NCI-H2196 treated with DMSO at 0.1 percent for 48 hours (cell line): ENCODE data around the gene OR9K2.
"Not testable (repeated sequence)": the region's sequence is repeated elsewhere in the genome, so short reads cannot be mapped to it uniquely, and the experiment has no call there.

Experiments used
- DNase-seq: peaks from one replicate; lab custom pipeline; 2025; ENCODE audit not compliant: unreplicated experiment; lab: John Stamatoyannopoulos, UW

The OR9K2 gene, protein sequence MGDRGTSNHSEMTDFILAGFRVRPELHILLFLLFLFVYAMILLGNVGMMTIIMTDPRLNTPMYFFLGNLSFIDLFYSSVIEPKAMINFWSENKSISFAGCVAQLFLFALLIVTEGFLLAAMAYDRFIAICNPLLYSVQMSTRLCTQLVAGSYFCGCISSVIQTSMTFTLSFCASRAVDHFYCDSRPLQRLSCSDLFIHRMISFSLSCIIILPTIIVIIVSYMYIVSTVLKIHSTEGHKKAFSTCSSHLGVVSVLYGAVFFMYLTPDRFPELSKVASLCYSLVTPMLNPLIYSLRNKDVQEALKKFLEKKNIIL

DNA sequence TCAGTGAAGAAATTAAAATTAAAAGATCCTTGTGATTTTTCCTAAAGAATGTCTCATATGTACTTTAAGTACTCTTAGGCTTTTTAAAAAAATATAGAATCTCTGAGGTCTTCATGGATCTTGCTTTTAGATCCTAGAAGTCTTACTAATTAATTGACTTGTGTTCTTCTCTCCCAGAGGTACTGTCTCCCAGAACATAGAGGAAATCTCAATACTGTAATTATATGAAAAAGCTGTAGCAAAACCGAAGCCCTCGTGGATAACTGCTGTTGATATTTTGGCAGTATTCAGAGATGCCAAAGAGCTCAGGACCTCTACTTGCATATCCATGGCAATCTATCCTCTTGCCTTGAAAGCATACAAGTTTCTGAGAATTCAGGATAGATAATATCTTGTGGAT is at the start of gene OR9K2:
OR9K2 (plus strand) TSS at position 301 of the 400 bp plus-strand sequence. CDS start 3,429 bp downstream, outside the sequence.
- no peak for DNase-seq

GRCh38 chr12:55092579-55092978 is 33.6 kb upstream of the OR9K2 start:
- no peak for DNase-seq

GRCh38 chr12:55112378-55112875 is 13.8 kb upstream of the OR9K2 start:
- DNase-seq = no peak

GRCh38 chr12:55116152-55116551 is 10.1 kb upstream of the OR9K2 start:
- no peak for DNase-seq

DNA sequence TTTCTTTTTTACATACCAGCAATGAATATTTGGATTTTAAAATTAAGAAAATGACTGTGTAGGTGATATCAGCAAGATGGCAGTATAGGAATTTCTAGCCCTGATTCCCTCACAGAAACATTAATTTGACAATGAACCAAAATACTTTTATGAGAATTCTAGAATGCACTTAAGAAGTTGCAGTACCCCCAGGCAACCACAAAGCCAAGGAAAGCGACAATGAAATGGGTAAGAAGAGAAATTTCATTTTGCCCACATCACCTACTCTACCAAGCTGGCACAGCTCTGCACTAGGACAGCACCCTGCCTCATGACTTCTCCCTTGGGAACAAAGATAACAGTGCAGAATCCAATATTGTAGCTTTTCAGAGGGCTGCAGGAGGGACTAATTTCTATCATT is 6.6 kb downstream of the OR9K2 start:
- DNase-seq = no peak

- DNase-seq = peak; percentile 19
Observed at GRCh38 chr12:55142669-55143565, 16.7 kb downstream of the OR9K2 start.

DNA sequence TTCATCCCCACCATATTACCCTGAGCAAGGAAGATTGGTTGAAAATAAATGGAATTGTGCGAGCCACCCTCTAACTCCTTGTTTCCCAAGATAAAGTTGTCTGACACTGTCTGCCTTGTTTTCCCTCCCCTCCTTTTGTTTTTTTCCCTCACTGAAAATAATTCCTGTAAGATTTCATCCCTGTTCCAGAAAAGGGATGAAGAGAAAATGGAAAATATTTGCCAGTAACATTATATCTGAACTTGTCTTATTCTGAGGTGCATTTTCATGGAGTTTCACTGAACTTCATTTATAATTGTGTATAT is 17.3 kb downstream of the OR9K2 start:
- DNase-seq = no peak

- DNase-seq = not testable (repeated sequence)
Observed at GRCh38 chr12:55167010-55167640, 40.9 kb downstream of the OR9K2 start.

GRCh38 chr12:55171445-55171844 is 45.2 kb downstream of the OR9K2 start:
- DNase-seq = no peak

- DNase-seq = not testable (repeated sequence)
Observed at GRCh38 chr12:55171846-55172245, 45.6 kb downstream of the OR9K2 start.

DNA sequence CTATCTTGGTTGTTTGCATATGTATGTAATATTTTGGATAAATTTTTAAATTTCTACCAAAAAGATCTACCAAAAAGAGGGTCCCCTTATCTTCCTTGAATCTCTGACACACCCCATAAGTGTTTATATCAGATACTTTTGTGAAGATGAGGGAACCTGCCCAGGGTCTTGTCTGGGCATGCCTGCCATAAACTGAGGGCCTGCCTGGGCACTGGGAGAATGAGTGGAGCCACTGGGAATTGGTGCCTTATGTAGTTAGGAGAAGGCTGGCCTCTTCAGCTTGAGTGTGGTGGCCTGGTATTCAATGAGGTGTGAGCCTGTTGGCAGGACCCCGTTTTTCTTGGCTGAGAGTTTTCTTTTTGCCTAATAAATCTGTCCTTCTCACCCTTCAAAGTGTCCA is 46.5 kb downstream of the OR9K2 start:
- DNase-seq = no peak

DNA sequence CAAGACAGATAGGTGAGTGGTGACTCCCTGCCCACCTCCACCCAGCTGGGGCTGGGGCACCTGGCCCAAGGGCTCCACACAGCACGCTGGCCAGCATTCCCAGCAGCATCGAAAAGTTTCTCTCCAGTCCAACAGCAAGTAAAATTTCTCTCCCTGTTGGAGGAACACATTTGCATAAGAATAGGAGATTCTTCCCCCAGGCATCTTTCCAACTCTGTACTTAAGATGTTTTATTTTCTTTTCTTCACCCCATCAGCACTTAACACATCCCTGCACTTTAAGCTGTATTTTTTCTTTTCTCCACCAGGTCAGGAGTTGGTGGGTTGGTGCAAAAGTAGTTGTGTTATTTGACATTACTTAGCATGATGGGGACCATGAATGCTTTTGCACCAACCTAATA is 47.2 kb downstream of the OR9K2 start:
- no peak for DNase-seq
